Endodermal cell (in vitro differentiated cells): ENCODE results near the gene ROPN1L. TPM values are rescaled to one million over a fixed set of nuclear protein-coding genes. Genes with fewer than 3 reads are reported as not detected.
"Not testable (repeated sequence)": the region's sequence is repeated elsewhere in the genome, so short reads cannot be mapped to it uniquely, and the experiment has no call there.

Experiments used
- DNase-seq: peaks from one replicate; pipeline ENCODE4 v3.0.0-alpha.2; 2017
- H3K27ac ChIP-seq: 2 replicates; pipeline ENCODE4 v1.5.1; 2013; ENCODE audit warnings: mild to moderate bottlenecking, low read depth, low read length, moderate library complexity
- H3K27me3 ChIP-seq: 2 replicates; pipeline ENCODE4 v1.6.1; 2013; ENCODE audit warnings: mild to moderate bottlenecking, low read length, moderate library complexity; ENCODE audit not compliant: insufficient read depth, control insufficient read depth, poor library complexity, severe bottlenecking
- H3K36me3 ChIP-seq: 2 replicates; pipeline ENCODE4 v1.7.0; 2013; ENCODE audit warnings: mild to moderate bottlenecking, low read length, moderate library complexity; ENCODE audit not compliant: control insufficient read depth, insufficient read depth
- H3K4me1 ChIP-seq: one replicate; pipeline ENCODE4 v1.7.0; 2013; ENCODE audit warnings: low read length; ENCODE audit not compliant: control insufficient read depth, insufficient read depth
- H3K4me3 ChIP-seq: 2 replicates; pipeline ENCODE4 v1.5.1; 2013; ENCODE audit warnings: mild to moderate bottlenecking, low read length, moderate library complexity
- H3K9ac ChIP-seq: 2 replicates; pipeline ENCODE4 v1.6.1; 2013; ENCODE audit warnings: mild to moderate bottlenecking, low read length, moderate library complexity; ENCODE audit not compliant: poor library complexity, severe bottlenecking; ENCODE audit errors: extremely low read depth
- H3K9me3 ChIP-seq: 2 replicates; pipeline ENCODE4 v1.6.1; 2013; ENCODE audit warnings: mild to moderate bottlenecking, low read length, moderate library complexity; ENCODE audit not compliant: control insufficient read depth
- H3K27ac Mint-ChIP-seq: 2 replicates; pipeline ENCODE4 v1.8.0; 2020; ENCODE audit warnings: mixed read lengths
- H3K27me3 Mint-ChIP-seq: 2 replicates; pipeline ENCODE4 v1.8.0; 2021; ENCODE audit warnings: mild to moderate bottlenecking, mixed read lengths; ENCODE audit not compliant: insufficient read depth
- H3K36me3 Mint-ChIP-seq: 2 replicates; pipeline ENCODE4 v1.8.0; 2020; ENCODE audit warnings: low read depth, mixed read lengths
- H3K4me1 Mint-ChIP-seq: 2 replicates; pipeline ENCODE4 v1.8.0; 2020; ENCODE audit warnings: mixed read lengths
- H3K4me3 Mint-ChIP-seq: 2 replicates; pipeline ENCODE4 v1.8.0; 2020; ENCODE audit warnings: mild to moderate bottlenecking, moderate library complexity, mixed read lengths
- H3K9me3 Mint-ChIP-seq: 2 replicates; pipeline ENCODE4 v1.8.0; 2020; ENCODE audit warnings: mild to moderate bottlenecking, mixed read lengths
- CTCF ChIP-seq: fragments of 200-600 bp; sonication (generic); conservative IDR thresholded peaks from 2 replicates; pipeline ENCODE4 v1.5.0; 2021; ENCODE audit warnings: antibody characterized with exemption, mild to moderate bottlenecking
- WGBS, 2 experiments: methylation state at CpG; one replicate each; pipeline versions ENCODE4 v1.1.5 to v1.1.7; 2013; ENCODE audit warnings: missing lambda C conversion rate in 2 of 2, mixed read lengths in 1 of 2; ENCODE audit not compliant: insufficient coverage in 1 of 2, insufficient read length in 1 of 2; 5-methylcytosine and 5-hydroxymethylcytosine counted together
- long read RNA-seq, 4 experiments: library from polyadenylated mRNA in 2 of 4; library from RNA in 1 of 4; library from capped mRNA in 1 of 4; stranded (forward) in 3 of 4; unstranded in 1 of 4; transcript quantifications; one replicate each; pipeline ENCODE4 v2.0.0, GENCODE V29; 2020 to 2021; ENCODE audit warnings: inconsistent platforms in 1 of 4
- polyA plus RNA-seq, 2 experiments: library from polyadenylated mRNA; stranded (reverse); fragments of 50-300 nt; gene quantifications; one replicate each; pipeline ENCODE4 v1.2.3, GENCODE V29; 2013
- total RNA-seq, 2 donors: library from RNA; stranded (reverse); fragmentation: NEBNext Ultra II Directional in 1 of 2; extraction: Animal tissue kit (Norgen Biotek cat#: 25700) in 1 of 2; gene quantifications; 2 replicates in 1 of 2; 3 replicates in 1 of 2; pipeline ENCODE4 v1.2.1, GENCODE V29; 2021

ROPN1L gene
- total RNA-seq, result under 1 TPM in 1 of 2 donors, not detected in 1; 0.70 TPM
- 0.21 TPM for polyA plus RNA-seq (2013, experiment 1 of 2)
- polyA plus RNA-seq (2013, experiment 2 of 2), result 0.62 TPM
- long read RNA-seq, experiment 1, result 0 reads
- long read RNA-seq, experiment 2, result 0 reads
- long read RNA-seq, experiment 3, partial matches to known transcripts, result 0 of 1 reads
- long read RNA-seq, experiment 3, other reads (novel, unspliced or antisense), result 0 of 1 reads
- long read RNA-seq, experiment 4, partial matches to known transcripts, result 0 of 1 reads
- long read RNA-seq, experiment 4, other reads (novel, unspliced or antisense), result 0 of 1 reads

DNA sequence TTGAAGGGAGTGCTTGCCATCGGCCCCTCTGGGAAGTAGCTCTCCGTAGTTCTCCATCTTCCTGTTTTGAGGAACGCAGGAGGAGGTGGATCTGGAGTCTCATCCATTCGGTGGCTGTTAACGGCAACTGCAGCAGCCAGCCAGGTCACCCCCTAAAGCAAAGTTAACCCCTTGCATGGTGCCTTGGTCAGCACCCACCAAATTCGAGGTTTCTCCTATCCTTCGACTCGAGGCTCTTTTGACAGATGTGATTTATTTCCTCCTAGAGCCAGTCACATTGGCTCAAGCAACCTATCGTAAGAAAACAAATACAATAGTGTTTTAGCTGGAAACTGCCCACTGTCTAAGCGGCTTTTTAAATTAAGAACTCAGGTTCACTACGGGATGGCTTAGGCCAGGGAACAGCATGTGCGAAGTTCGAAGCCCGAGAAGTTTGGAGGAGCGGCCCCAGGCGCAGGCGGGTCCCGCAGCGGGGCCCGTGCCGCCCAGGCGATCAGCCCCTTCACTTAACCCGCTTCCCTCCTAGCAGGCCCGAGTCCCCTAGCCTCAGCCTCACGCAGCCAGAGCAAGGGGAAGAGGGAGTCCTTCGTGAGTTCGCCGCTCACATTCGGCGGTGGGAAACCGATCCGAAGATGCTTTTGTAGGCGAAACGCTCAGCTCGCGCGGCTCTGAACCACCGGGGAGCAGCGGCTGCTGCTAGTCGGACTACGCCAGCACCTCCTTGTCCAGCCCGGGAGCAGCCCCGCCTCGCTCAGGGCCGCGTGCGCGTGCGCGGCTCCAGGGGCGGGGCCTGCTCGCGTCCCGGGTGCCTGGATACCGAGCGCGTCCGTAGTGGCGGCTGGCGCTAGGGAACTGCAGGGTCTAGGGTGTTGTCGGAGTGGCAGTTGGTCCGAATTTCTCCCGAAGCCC lies at the start of gene ROPN1L:
Gene ROPN1L, plus strand, starts transcription at position 797 of the 909 bp plus-strand sequence. CDS start 289 bp downstream, outside the sequence.
- peak within 1 kb of the TSS; percentile 69 for H3K4me3 Mint-ChIP-seq
- H3K9me3 ChIP-seq, result no peaks in the 10 kb centered on the region
- H3K27me3 Mint-ChIP-seq, result peaks cover 28% of the 10 kb centered on the region
- H3K36me3 ChIP-seq, result peaks cover 16% of the 10 kb centered on the region
- no peaks in the 10 kb centered on the region for H3K4me1 ChIP-seq
- no peaks in the 10 kb centered on the region for H3K9me3 Mint-ChIP-seq
- peak within 1 kb of the TSS; percentile 42 for H3K27ac ChIP-seq
- H3K27ac Mint-ChIP-seq, result no peak within 1 kb of the TSS
- peak; percentile 96 for DNase-seq
- peak within 1 kb of the TSS; percentile 87 for H3K4me3 ChIP-seq
- WGBS, 2 experiments, result 5 to 14% methylated on average over 14 to 63 of the region's 63 CpGs
- no peak for TF ChIP-seq CTCF
- H3K36me3 Mint-ChIP-seq, result peaks cover 4% of the 10 kb centered on the region
- H3K27me3 ChIP-seq, result peaks cover 17% of the 10 kb centered on the region
- peaks cover 3% of the 10 kb centered on the region for H3K4me1 Mint-ChIP-seq
- H3K9ac ChIP-seq, result peak within 1 kb of the TSS; percentile 78

DNA sequence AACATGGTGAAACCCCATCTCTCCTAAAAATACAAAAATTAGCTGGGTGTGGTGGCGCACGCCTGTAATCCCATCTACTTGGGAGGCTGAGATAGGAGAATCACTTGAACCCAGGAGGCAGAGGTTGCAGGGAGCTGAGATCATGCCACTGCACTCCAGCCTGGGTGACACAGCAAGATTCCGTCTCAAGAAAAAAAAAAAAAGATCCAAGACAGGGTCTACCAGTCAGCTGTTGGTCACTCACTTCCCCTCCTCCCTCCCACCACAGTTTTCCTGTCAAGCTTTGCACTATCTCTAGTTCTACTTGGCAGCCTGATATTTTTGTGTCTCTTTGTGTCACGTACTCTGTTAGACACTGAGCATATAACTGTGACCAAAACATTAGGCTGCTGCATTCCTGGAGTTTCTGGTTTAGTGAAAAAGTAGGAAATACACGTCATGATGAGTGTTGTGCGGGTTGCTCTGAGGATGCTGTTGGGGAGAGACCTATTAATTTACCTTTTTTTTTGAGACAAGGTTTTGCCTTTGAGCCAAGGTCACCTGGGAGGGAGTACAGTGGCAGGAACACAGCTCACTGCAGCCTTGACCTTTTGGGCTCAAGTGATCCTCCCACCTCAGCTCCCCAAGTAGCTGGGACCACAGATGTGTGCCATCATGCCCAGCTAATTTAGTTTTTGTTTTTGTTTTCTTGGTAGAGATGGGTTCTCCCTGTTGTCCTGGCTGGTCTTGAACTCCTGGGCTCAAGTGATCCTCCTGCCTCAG lies 48.9 kb upstream of the ROPN1L start:
- not testable (repeated sequence) for H3K9ac ChIP-seq, H3K4me3 ChIP-seq, H3K4me1 Mint-ChIP-seq, DNase-seq, H3K4me1 ChIP-seq, H3K9me3 Mint-ChIP-seq, H3K4me3 Mint-ChIP-seq, H3K9me3 ChIP-seq, H3K27me3 Mint-ChIP-seq, H3K27ac ChIP-seq, H3K27me3 ChIP-seq, H3K27ac Mint-ChIP-seq
- H3K36me3 Mint-ChIP-seq, result peaks cover 62% of the 10 kb centered on the region
- H3K36me3 ChIP-seq, result peaks cover 80% of the 10 kb centered on the region
- WGBS, 2 experiments, result 98 to 100% methylated on average over 3 to 6 of the region's 6 CpGs

- no peak overlapping the region for H3K27ac Mint-ChIP-seq
- no peak for DNase-seq
- H3K9me3 Mint-ChIP-seq, result peaks cover 4% of the 10 kb centered on the region
- peaks cover 61% of the 10 kb centered on the region for H3K36me3 Mint-ChIP-seq
- Histone ChIP-seq H3K9ac (no peak overlapping the region), H3K9me3 (no peaks in the 10 kb centered on the region), H3K27ac (no peak overlapping the region), H3K4me3 (no peak overlapping the region), H3K36me3 (peaks cover 78% of the 10 kb centered on the region), H3K4me1 (no peaks in the 10 kb centered on the region), H3K27me3 (no peaks in the 10 kb centered on the region)
- no peaks in the 10 kb centered on the region for H3K27me3 Mint-ChIP-seq
- no peak for TF ChIP-seq CTCF
- H3K4me3 Mint-ChIP-seq, result no peak overlapping the region
- H3K4me1 Mint-ChIP-seq, result peaks cover 4% of the 10 kb centered on the region
- WGBS, 2 experiments, result 92 to 100% methylated on average over 2 of the region's 2 CpGs
These were observed 48.2 kb upstream of the ROPN1L start for GRCh38 chr5:10393491-10393890.
